HG03439 (cell line): Measurements from ENCODE around the gene SLC39A11.
"Not testable (repeated sequence)": the region's sequence is repeated elsewhere in the genome, so short reads cannot be mapped to it uniquely, and the experiment has no call there.

Experiments
- ATAC-seq: cut with Tn5 transposase; IDR thresholded peaks from one replicate; pipeline ENCODE4 v1.9.1; 2021; ENCODE audit warnings: mild to moderate bottlenecking, moderate library complexity; ENCODE audit not compliant: unreplicated experiment

Gene SLC39A11

DNA sequence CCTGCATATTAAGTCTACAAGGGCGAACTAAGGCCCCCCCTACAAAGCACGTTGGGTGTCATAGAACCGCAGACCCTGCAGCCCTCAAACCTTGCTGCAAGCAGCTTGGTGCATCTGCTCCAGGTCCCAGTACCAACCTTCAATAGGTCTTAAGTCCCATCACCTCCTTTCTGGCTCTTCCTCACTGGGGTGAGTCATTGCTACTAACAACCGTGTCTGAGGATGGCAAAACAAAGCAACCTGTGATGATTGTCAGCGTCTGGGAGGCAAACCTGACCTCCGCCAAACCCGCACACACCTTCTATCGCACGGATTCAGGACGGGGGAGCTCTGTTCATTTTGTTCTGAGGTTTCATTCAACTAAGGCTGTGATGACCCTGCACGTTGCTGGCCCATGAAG lies 138.9 kb downstream of the SLC39A11 start:
- no peak for ATAC-seq

GRCh38 chr17:72952641-72953315 lies 139.7 kb downstream of the SLC39A11 start:
- ATAC-seq: no peak

GRCh38 chr17:72952220-72952619 lies 140.3 kb downstream of the SLC39A11 start:
- no peak for ATAC-seq

- ATAC-seq: no peak
These were observed 142.1 kb downstream of the SLC39A11 start for GRCh38 chr17:72950242-72950931.

DNA sequence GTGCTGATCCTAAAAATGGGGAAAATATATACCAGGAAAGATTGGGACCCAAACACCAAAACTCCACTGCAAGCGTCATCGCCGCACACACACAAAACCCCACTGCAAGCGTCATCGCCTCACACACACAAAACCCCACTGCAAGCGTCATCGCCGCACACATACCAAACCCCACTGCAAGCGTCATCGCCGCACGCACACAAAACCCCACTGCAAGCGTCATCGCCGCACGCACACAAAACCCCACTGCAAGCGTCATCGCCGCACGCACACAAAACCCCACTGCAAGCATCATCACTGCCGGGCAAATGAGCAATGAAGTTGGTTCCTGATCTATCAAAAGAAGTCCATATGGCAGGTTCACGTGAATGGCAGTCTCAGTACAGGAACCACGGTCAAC lies 144.4 kb downstream of the SLC39A11 start:
- ATAC-seq: no peak

DNA sequence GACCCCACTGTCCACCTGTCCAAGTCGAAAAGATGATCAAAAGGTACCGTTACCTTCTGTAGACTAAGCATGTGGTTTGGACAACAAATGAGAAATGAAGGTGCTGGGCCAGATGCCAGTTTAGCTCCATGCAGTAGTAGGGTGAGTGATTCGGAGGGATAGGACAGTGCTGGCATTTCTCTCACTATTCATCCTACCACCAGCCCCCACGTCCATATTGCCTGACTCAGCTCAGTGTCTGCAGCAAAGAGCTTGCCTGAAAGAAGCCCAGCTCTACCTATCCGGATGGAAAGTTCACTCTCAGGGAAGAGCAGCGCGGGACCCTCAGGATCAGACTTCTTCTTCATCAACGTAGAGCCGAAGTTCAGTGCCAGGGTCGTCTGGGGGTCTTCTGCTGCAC lies 145.0 kb downstream of the SLC39A11 start:
- ATAC-seq: no peak

DNA sequence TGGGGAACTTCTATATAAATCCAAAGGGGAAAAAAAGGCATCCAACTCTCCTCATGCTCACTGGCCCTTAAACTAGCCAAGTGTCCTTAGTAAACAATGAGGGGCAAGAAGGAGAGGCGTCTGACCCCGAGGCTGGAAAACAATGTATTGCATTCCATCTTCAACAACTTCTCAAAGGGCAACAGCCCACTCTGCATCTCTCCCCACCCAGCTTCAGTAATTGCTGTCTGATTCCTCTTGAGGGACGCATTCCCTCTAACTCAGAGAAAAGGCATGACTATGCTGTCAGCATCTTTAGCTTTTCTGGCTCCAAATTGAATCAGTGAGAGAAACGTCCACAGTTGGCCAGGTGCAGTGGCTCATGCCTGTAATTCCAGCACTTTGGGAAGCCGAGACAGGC lies 145.8 kb downstream of the SLC39A11 start:
- no peak for ATAC-seq

DNA sequence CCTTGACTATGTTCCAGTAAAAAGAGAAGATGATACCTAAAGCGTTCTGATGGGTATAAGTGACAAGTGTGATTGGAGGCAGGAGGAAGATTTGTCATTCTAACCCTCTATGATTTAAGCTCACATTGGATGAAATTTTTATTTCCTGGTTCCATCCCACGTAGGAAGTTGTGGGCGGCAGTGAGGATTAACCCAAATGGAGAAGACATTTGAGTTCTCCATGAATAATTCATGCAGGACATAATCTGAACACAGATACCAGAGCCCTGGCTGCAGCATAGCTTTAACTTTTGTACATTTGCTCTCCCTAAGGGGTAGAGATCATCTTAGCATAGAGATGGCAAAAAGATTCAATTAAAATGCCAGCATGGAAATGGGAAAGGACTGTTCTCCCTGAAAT lies 146.3 kb downstream of the SLC39A11 start:
- no peak for ATAC-seq

GRCh38 chr17:72945473-72945872 lies 147.0 kb downstream of the SLC39A11 start:
- no peak for ATAC-seq

DNA sequence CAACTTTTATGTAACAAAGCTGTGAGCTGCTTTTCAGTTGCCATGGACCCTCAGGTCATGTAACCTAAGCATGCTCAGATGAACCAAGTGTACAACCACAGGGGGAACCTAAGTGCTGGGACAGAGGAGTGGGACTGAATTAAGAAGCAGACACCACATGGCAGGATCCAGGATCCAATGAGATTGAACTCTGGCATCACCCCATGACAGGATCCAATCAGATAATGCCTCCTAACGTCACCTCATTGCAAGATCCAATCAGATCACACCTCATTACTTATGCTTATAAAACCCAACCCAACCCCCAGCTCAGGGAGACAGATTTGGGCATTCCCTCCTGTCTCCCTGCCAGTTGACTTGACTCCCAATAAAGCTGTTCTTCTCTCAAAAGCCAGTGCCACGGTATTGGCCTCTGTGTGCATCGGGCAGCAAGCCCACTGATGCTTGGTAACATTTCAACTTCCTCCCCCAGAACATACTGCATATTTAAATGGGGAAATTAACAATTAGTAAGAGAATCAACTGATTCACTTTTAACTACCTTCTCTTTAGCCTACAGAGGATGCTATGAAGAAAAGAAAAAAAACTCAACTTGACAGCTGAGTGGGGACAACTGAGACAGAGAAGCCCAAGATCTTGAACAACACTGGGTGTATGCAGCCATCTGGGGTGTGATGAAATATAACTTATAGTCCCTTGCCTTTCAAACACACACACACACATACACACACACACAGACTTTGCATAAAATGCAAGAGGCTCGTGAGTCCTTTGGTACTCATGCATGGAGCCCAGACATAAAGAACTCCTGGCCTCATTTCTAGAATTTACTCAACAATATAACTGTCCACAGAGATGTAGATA lies 148.4 kb downstream of the SLC39A11 start:
- ATAC-seq: no peak

DNA sequence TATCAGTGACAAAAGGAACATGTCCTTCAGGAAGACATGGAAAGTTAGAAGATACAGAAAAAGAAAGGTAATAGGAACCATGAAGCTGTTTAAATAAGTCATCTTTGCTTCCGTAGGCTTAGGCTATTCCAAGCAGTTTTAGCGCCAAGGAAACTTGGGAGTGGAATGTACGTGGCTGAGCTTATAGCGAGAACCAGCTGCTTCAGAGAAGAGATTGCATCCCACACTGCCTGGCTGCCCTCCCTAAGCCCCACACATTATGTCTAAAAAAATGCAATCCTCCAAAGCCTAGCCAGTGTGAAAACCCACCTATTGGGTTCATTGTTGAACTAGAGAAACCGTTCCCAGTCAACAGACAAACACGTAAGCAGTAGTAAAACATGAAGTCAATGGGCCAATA lies 149.9 kb downstream of the SLC39A11 start:
- ATAC-seq: no peak

DNA sequence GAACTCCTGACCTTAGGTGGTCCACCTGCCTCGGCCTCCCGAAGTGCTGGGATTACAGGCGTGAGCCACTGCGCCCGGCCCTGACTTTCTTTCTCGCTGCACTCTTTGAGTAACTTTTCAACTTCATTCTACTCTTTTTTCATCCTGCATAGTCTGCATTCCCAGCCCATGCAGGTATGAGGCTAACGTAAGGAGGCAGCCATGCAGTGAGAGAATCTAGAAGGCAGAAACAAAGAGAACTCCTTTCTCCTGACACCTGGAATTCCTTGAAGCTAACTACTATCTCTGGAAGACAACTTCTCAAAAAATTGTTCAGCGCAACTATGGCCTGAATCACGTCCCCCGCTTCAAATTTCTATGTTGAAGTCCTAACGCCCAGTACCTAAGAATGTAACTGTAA lies 152.0 kb downstream of the SLC39A11 start:
- ATAC-seq: no peak

- no peak for ATAC-seq
These were observed 154.0 kb downstream of the SLC39A11 start for GRCh38 chr17:72938482-72938881.

- ATAC-seq: no peak
These were observed 154.8 kb downstream of the SLC39A11 start for GRCh38 chr17:72937707-72938106.

DNA sequence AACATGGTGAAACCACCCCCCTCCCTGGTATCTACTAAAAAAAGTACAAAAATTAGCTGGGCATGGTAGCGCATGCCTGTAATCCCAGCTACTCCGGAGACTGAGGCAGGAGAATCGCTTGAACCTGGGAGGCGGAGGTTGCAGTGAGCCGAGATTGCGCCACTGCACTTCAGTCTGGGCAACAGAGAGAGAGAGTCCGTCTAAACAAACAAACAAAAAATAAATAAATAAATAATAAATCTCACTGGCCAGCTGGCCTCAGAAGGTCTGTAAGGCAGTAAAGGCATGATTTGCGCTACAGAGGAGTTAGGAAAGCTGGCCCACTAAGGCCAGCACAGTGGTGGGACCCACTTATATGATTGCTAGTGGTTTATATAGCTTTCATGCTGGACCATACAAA lies 155.2 kb downstream of the SLC39A11 start:
- not testable (repeated sequence) for ATAC-seq

- no peak for ATAC-seq
These were observed 156.5 kb downstream of the SLC39A11 start for GRCh38 chr17:72935984-72936383.

- ATAC-seq: no peak
These were observed 157.6 kb downstream of the SLC39A11 start for GRCh38 chr17:72934927-72935326.

DNA sequence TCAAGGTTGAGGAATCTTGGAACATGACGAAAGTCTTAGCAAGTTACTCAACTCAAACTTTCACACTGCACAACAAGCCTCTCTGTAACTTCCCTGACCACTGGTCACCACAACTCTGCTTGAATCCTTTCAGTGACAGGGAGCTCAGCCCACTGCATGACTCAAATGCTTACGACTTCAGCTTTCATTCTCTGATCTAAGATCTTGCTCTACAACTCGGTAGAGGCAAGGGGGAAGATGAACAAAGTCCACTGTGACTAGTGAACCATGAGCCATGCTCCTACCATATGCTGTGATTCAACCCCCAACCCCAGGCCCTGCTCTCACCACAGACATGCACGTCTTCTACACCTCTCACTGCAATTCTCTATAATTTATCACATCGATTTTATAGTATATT lies 160.9 kb downstream of the SLC39A11 start:
- ATAC-seq: no peak

DNA sequence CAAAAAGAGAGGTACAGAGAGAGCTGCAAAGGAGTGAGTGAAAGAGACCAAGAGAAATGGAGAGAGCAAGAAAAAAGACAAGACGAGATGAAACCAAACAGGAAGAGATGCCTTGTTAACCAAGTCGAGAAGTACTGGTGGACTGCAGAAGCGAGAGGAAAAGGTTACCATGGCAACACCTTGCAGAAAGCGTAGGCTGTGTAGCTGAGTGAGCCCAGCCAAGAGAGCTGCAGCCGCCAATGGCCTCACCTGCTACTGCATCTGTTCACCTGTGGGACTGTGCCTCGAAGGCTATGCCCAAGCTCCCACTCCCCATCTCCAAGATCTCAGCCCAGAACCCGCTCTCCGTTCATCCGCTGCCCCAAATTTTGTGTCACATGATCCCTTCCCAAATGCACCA lies 161.3 kb downstream of the SLC39A11 start:
- peak; percentile 67 for ATAC-seq

DNA sequence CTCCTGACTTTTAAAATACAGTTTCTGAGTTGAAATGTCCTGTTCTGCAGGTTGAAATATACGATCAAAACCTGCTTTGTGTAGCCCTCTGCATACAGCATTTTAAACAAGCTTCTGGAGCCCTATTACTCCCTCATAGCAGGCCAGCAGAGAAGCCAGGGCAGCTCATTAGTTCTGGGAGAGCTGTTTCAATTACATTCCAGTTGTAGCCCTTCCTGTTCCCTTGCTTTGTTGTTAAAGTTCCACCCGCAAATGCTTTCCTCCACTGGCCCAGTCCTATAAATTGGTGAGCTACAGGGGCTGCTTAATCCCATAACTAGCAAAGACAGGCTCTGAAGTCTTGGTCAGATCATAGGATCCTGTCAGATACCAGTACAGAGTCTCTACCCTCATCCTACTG lies 162.5 kb downstream of the SLC39A11 start:
- ATAC-seq: no peak

DNA sequence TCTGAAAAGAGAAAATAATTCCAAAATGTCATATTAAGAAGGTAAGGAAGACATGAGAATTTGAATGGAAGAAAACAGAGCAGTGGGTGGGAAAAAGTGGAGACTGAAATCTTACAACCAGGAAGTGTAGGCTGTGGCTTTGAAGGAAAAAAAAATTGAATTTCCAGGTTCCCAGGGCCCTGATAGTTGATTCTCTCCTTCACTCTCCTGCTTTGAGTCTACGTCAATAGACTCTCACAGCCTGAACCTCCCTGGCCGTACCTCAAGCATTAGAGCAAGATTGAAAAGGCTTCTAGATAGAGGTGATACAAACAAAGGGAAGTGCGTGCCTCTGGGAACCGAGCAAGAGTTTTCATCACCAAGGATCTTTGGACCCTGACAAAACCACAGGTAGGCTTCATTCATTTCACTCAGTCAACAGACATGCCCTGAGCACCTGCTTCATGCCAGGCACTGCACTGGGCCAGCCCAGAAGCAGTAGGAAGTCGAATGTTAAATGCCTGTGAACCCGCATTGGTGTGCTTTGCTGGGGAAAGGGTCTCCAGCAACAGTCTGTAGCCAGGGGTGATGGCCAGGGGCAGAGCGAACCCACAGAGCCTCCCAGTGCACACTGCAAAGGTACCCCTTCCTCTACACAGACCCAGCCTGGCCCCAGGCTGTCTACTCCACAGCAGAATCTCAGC lies 163.9 kb downstream of the SLC39A11 start:
- ATAC-seq: no peak
